NCI-H1105 (cell line): Measurements from ENCODE around the gene ABI2.
"Not testable (repeated sequence)": the region's sequence is repeated elsewhere in the genome, so short reads cannot be mapped to it uniquely, and the experiment has no call there.

ENCODE experiments used
- DNase-seq: peaks from one replicate; lab custom pipeline; 2025; lab: John Stamatoyannopoulos, UW

Gene ABI2

DNA sequence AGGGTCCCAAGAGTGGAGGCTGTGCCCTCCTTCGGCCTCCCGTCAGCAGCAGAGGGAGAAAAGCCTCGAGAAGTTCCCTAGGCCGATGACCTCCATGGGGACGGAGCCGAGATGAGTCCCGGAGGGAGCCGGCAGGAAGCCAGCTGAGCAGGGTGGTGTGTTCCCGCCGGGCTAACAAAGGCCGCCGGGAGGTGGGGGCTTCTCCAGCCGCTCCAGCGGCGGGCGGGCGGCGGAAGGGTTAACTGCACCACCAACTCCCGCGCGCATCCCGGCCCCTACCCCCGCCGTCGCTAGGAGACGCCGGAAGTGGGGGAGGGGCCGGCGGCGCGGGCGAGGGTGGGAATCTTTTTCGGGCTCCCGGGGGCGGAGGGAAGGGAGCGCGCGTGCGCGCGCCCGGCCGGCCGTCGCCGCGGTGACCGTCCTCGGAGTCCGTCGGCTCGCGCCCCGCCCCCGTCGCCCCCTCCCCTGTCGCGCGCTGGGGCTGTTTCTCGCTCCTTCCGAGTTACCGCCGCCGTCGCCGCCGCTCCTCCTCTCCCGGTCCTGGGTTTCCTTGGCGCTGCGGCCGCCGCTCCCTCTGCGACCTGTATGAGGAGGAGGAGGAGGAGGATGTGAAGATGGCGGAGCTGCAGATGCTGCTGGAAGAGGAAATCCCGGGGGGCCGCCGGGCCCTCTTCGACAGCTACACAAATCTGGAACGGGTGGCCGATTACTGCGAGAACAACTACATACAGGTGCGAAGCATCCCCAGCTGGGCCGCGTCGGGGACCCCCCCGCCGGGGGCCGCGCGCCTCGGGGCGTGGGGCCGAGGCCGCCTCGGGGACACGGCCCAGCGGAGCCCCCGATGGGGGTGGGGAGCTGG, at the start of gene ABI2:
Gene ABI2, plus strand, starts transcription at position 494 of the 859 bp plus-strand sequence. Its CDS starts 121 bp downstream, at position 615.
- peak; percentile 89 for DNase-seq

DNA sequence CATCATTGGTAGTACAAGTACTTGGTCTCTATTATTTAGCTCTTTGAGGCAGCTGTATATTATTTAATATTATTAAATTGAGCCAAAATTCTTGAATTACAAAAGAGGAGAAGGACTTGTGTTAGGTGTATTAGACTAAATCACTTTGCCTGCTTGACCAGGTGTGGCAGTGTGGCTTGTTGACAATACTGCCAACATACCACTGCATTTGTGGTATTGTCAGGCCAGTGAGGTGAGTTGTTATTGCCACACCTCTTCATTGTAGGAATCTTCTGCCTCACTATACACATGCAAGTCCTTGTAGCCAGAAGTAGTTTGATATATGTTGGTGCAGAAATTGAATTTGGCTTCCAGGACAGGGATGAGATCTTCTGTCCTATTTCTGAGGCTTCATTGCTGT, 48.9 kb upstream of the ABI2 start:
- no peak for DNase-seq

DNA sequence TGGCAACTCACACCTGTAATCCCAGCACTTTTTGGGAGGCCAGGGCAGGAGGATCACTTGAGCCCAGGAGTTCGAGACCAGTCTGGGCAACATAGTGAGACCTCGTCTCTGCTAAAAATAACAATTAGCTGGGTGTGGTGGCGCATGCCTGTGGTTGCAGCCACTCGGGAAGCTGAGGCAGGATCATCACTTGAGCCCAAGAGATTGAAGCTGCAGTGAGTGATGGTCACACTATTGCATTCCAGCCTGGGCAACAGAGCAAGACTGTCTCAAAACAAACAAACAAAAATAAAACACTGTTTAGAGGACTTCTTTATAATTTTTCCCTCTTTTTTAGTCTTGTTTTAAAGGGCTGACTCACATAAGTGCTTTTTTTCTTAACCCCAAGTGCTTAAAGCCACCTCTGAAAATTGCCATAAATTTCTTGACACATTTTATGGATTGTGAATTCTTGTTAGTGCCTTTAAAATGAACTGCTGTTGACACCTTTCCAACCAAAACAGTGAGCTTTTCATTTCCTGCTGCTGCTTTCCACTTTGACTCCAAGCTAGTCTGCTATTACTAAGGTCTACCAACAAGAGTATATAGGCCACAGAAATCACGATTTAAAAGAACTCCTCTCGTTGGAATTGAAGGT, 47.6 kb upstream of the ABI2 start:
- DNase-seq: no peak

DNA sequence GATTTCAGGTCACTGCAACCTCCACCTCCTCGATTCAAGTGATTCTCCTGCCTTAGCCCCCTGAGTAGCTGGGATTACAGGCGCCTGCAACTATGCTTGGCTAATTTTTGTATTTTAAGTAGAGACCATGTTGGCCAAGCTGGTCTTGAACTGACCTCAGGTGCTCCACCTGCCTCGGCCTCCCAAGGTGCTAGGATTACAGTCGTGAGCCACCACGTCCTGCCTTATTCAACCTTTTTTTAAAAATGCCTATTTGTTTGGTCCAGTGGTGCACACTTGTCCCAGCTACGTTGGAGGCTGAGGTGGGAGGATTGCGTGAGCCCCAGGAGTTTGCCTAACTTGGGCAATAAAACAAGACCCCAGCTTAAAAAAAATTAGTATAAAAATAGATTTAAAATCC, 46.1 kb upstream of the ABI2 start:
- DNase-seq: no peak

DNA sequence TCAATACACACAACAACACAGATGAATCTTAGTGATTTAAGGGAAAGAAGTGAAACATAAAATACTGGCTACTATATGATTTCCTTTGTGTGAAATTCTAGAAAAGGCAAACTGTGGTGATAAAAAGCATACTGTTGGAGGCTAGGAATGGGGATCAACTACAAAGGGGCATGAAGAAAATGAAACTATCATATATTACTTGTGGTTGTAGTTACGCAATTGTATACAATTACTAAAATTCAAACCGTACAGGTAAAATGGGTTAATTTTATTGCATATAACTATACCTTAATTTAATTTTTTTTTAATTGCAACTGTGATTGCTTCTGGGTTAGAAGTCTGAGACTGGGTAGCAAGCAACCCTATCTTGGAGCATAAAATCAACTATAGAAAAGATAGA, 41.7 kb upstream of the ABI2 start:
- no peak for DNase-seq

DNA sequence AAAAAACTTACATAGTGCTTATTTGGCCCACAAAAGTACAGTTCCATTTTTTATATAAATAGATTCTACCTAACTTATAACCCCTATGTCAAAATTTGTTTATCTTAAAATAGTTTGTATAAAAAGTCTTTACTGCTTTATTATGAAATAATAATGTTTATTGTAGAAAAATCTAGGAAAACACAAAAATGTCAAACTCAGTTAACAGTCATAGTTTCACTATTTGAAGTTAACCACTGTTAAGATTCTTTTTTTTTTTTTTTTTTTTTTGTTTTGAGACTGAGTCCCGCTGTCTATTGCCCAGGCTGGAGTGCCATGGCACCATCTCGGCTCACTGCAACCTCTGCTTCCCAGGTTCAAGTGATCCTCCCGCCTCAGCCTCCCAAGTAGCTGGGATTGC, 26.5 kb upstream of the ABI2 start:
- DNase-seq: no peak

DNA sequence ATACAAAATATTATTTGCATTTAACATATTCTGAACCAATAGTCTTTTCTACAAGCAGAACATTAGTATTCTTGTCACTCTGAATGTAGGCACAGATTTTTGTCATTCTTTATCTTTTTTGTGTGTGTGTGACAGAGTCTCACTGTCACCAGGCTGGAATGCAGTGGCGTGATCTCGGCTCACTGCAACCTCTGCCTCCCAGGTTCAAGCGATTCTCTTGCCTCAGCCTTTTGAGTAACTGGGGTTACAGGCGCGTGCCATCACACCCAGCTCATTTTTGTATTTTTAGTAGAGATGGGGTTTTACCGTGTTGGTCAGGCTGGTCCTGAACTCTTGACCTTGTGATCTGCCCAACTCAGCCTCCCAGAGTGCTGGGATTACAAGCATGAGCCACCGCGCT, 25.6 kb upstream of the ABI2 start:
- DNase-seq: not testable (repeated sequence)

DNA sequence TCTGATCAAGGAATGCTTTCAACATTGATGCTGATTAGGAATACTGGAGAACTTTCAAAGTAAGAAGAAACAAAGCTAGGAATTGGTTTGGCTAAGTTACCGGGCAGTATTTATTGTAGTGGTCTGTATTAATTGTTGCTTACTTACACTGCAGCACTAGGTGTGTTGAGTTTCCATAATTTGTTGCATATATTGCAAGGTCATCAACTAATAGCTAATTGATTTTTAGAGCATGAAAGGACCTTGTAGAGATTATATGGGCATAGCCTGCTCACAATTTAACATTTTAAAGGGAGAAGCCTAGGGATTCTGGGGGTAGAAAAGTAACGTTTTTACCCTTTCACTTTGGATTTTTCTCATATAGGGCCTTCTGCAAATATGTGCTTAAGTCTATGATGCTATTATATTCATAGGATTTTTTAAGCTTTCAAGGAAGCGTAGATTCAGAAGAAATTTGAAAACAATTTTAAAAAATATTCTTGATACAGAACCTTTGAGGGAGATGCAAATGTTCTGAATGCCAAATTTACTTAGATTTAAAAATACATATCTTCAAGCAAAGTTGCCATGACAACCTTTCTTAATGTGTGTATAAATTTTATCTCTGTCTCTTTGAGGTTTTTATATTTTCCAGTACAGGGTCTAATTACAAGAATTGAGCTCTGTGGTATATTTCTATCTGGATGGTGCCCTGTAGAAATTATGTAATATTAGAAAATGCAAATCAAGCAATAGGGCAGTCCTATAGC, 17.3 kb upstream of the ABI2 start:
- no peak for DNase-seq

DNA sequence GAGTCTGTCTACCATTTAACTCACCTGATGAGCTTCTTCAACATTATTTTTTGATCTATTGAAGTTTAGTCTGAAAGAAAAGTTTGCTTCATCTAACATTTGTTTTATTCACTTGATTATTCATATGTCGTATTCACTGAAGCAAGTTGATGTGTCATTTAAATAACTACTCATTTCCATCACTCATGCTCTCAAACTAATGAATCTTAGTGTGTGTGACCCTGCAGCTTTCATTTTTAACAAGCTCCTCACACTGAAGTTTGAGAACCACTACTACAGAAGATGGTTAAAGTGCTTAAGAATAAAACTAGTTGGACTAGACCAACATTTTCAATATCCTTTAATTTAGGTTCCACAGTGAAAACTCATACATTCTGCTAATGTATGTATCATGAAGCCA, 1.8 kb upstream of the ABI2 start:
- no peak for DNase-seq

DNA sequence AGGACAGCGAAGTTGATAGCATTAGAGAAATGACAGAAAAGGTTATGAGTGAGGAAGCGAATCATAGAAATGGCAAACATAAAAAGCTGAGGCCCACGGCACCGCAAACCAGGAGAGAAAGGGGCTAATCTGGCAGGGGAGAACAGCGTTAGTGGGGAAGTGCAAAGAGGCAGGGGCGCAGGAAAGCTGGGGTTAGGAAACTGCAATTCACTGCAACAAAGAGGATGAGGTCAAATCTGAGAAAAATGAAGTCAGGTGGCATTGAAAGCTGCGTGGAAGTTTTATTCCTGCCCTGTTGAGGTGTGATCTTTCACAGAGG, 653 bp upstream of the ABI2 start:
- no peak for DNase-seq

DNA sequence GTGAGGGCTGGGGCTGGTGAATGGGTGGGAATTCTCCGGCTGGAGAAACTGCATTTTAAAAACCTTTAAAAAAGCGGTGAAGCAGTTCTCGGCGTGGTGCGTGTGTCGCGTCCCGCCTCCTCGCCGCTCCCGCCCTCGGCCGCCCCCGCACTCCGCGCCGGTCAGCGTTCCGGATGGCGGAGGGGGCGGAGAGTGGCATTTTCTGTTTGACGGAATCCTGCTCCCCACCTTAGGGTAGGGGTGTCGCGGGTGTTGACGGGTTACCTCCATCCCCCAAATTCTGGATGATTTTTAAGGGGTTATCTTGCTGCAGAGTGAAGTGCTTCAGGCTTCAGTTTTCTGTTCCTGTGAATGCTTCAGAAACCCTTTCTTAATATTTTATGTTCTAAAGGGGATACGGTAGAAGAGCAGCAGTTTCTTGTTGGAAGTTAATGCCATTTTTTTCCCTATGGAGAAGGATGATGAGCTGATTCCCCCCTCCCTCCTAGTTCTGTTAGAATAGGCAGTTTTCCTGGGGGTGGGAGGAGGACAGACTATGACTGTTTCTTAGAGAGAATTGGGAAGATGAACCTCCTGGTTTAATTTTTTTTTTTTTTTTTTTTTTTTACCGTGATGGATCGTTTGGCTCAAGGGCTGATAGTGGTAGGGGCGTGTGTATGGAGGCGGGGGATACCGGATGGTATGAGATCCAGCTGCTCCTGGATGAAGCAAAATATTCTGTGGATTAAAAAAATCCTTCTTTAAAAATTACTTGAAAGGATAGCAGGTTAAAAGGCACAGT, 756 bp downstream of the ABI2 start:
- DNase-seq: peak; percentile 29

DNA sequence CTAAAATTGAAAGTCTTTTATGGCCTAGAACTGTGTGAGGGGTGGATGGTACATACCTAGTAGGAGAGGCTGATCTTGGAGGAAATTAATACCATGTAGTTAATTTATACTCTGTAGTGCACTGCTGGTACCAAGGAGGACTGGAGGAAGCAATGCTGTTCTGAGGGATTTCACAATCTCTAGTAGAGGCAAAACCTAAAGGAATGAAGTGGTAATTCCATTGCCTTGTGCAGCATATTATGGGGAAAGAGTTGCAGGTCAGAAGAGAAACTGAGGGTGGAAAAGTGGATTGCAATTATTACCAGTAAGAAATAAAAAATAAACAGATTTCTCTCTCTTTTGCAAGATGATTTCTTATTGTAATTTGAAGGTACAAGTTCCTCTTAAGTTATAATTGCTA, 2.2 kb downstream of the ABI2 start:
- DNase-seq: no peak

DNA sequence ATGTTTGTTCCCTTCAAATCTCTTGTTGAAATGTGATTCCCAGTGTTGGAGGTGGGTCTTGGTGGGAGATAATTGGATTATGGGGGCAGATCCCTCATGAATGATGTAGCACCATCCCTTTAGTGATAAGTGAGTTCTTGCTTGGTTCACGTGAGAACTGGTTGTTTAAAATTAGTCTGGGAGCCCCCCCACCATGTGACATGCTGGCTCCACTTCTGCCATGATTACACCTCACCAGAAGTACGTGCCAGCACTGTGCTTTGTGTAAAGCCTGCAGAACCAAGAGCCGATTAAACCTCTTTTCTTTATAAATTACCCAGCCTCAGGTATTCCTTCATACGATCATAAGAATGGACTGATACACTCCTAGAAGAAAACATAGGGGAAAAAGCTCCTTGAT, 10.1 kb downstream of the ABI2 start:
- DNase-seq: no peak

DNA sequence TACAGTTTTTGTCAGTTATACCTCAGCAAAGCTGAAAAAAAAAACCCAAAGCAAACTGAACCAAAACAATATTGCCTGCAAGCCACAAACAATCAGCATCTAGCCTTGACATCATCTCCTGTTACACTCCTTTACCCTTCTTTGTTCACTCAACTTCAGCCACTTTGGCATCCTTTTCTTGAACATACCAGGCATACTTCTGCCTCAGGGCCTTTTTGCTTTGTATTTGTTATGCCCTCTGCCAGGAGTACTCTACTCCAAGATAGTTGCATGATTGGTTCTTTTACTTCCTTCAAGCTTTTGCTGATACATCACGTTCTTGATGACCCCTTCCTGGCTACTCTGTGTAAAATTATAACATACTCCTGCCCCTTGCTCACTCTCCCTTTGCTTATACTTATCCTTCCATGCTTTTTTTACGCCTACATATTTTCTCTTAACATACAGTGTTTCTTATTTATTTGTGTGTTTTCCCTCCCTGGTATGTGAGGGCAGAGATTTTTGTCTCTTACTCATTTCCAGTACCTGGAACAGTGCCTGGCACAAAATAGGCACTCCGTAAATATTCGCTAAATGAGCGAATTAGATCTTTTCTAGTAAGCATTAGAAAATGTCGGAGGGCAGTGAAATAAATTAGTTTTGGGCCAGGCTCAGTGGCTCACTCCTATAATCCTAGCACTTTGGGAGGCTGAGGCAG, 12.7 kb downstream of the ABI2 start:
- no peak for DNase-seq

DNA sequence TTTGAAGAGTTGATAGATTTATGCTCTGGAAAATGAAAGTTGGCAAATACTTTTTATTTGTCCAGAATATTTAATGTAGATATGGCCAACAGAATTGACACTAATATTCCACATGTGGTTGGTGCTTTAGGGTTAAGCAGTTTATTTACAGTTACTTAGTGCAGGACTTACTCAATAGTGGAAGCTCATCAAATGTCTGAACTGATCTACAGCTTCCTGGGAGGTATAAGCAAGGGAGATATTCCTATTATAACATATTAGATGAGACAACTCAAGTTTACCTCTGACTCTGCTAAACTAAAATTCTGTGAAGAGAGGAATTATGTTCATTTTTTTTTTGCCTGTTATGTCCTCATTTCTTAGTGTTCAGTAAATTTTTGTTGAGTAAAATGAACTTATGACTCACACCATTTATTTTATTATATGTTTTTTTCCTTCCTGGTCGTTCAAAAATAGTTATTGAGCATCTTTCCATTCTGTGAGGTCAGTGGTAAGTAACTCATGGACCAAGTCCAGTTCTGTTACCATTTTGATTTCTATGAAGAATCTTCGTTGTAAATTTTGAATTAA, 13.6 kb downstream of the ABI2 start:
- no peak for DNase-seq

DNA sequence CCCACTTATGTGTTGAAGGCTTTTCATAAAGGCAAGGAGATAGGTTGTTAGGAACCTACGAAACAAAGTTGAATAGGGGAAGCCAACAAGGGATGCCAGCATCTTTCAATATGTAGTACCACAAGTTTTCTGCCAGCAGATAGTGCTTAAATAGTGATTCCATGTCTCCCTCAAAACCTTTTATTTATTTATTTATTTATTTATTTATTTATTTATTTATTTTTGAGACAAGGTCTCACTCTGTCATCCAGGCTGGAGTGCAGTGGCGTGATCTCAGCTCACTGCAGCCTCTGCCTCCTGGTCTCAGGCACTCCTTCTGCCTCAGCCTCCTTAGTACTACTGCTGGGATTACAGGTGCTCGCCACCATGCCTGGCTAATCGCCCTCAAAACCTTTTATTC, 14.2 kb downstream of the ABI2 start:
- not testable (repeated sequence) for DNase-seq

DNA sequence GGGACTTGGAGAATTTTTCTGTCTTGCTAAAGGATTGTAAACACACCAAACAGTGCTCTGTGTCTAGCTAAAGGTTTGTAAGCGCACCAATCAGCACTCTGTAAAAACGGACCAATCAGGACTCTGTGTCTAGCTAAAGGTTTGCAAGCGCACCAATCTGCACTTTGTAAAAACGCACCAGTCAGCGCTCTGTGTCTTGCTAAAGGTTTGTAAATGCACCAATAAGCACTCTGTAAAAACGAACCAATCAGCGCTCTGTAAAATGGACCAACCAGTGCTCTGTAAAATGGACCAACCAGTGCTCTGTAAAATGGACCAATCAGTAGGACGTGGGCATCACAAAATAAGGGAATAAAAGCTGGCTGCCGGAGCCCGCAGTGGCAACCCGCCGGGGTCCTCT, 16.5 kb downstream of the ABI2 start:
- no peak for DNase-seq

DNA sequence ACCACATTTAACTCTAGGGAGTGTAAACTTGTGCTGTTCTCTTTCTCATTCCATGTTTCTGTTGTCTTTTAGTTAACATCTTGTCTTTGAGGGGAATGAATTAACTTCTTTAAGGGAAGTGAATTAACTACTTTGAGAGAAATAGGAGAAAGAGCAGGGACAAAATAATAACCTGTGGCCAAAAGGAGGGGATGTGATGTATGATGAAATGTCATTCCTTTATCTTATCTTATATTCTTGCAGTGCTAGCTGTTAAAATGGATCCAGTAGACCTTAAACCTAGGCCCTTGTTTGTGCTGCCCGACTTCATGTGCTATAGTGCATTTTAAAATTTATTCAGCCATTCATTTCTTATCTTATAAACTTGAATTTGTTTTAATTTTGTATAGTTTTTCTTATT, 18.4 kb downstream of the ABI2 start:
- DNase-seq: no peak

DNA sequence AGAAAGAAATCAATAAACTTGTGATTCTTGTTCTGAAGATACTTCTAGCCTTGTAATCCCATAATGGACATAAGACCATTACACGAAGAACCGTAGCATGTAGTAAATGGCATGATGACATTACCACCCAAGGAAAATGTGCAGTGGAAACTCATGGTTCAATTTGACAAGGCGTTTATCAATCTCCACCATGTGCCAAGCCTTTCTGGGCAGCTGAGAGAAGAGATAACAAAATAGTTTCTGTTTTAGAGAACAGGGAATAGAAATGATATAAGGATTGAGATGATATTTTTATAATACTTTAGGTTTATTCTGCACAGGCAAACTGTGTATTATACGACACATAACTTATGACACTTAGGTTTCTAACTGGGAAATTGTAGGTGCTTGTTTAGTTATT, 19.2 kb downstream of the ABI2 start:
- no peak for DNase-seq

DNA sequence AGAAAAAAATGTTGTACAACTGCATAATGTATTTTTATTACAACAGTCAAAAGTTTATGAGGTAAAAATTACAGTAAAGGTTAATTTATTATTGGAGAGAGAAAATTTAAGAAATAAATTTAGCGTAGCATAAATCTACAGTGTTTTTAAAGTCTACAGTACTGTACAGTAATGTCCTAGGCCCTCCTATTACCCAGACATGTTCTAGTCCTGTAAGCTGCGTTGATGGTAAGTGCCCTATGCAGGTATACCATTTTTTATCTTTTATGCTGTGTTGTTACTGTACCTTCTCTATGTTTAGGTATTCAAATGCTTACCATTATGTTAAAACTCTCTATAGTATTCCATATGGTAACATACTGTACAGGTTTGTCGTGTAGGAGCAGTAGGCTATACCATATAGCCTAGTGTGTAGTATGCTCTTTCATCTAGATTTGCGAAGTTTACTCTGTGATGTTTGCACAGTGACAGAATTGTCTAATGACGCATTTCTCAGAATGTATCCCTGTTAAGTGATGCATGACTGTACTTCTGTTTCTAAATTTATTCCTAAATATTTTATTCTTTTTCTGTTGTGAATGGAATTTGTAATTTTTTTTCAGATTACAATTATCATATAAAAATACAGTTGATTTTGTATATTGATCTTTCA, 24.5 kb downstream of the ABI2 start:
- DNase-seq: no peak

DNA sequence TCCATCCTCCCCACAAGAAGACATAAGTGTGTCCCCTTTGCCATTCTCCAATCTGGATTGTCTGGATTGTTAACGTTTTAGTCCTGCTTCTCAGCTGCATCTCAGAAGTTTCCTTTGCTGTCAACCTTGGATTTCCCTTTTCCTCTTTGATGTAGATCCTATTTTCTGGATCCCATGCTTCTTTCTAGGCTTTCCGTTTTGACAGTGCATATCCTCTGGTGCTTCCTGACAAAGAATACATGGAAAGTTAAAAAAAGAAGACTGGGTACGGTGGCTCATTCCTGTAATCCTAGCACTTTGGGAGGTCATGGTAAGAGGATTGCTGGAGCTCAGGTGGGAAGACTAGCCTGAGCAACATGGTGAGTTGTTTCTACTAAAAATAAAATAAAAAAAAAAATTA, 26.8 kb downstream of the ABI2 start:
- no peak for DNase-seq
